Neuronal stem cell (in vitro differentiated cells): ENCODE measurements around the gene EXOC6.

Source experiments
- DNase-seq: peaks from one replicate; pipeline ENCODE4 v3.0.0-alpha.2; 2013; ENCODE audit warnings: low spot score
- H2AFZ ChIP-seq: one replicate; pipeline ENCODE4 v1.6.1; 2013; ENCODE audit warnings: mild to moderate bottlenecking, low read length, inconsistent platforms
- H2AK5ac ChIP-seq: 2 replicates; pipeline ENCODE4 v1.6.1; 2013; ENCODE audit warnings: low read depth, mild to moderate bottlenecking, inconsistent platforms, low read length, moderate library complexity, mixed read lengths
- H2BK120ac ChIP-seq: 2 replicates; pipeline ENCODE4 v1.6.1; 2013; ENCODE audit warnings: low read depth, mild to moderate bottlenecking, inconsistent platforms, low read length, moderate library complexity, mixed read lengths
- H2BK12ac ChIP-seq: one replicate; pipeline ENCODE4 v1.6.1; 2013; ENCODE audit warnings: low read length, inconsistent platforms
- H2BK15ac ChIP-seq: 2 replicates; pipeline ENCODE4 v1.6.1; 2013; ENCODE audit warnings: mild to moderate bottlenecking, low read length, inconsistent platforms, mixed read lengths
- H2BK5ac ChIP-seq: one replicate; pipeline ENCODE4 v1.6.1; 2013; ENCODE audit warnings: inconsistent platforms, mild to moderate bottlenecking, low read length, moderate library complexity
- H3K14ac ChIP-seq: one replicate; pipeline ENCODE4 v1.6.1; 2013; ENCODE audit warnings: low read length, inconsistent platforms
- H3K18ac ChIP-seq: 2 replicates; pipeline ENCODE4 v1.6.1; 2013; ENCODE audit warnings: low read length, inconsistent platforms
- H3K23ac ChIP-seq: 2 replicates; pipeline ENCODE4 v1.6.1; 2013; ENCODE audit warnings: low read depth, mild to moderate bottlenecking, mixed read lengths, low read length, inconsistent platforms; ENCODE audit not compliant: poor library complexity
- H3K27ac ChIP-seq: replicated peaks from 3 replicates; pipeline ENCODE4 v1.5.1; 2013; ENCODE audit warnings: low read length, inconsistent platforms
- H3K27me3 ChIP-seq, 3 experiments: 2 replicates each; pipeline ENCODE4 v1.6.1; 2013; ENCODE audit warnings: low read length in 3 of 3, mild to moderate bottlenecking in 2 of 3, inconsistent platforms in 1 of 3, low read depth in 1 of 3, mixed read lengths in 1 of 3, moderate library complexity in 1 of 3; ENCODE audit not compliant: control insufficient read depth in 3 of 3, insufficient read depth in 3 of 3
- H3K36me3 ChIP-seq, 2 donors: replicated peaks in 1 of 2; 2 replicates each; pipeline ENCODE4 v1.6.1; 2013; ENCODE audit warnings: low read length in 2 of 2; ENCODE audit not compliant: control insufficient read depth in 2 of 2, insufficient read depth in 2 of 2
- H3K4ac ChIP-seq: 2 replicates; pipeline ENCODE4 v1.6.1; 2013; ENCODE audit warnings: inconsistent platforms, mild to moderate bottlenecking, low read length, moderate library complexity
- H3K4me1 ChIP-seq, 2 donors: 1 replicate in 1 of 2; 2 replicates in 1 of 2; pipeline ENCODE4 v1.6.1; 2013; ENCODE audit warnings: low read length in 2 of 2, low read depth in 1 of 2; ENCODE audit not compliant: control insufficient read depth in 2 of 2, insufficient read depth in 1 of 2
- H3K4me2 ChIP-seq: one replicate; pipeline ENCODE4 v1.6.1; 2013; ENCODE audit warnings: mild to moderate bottlenecking, low read length, inconsistent platforms; ENCODE audit not compliant: insufficient read depth, poor library complexity, severe bottlenecking
- H3K4me3 ChIP-seq, 2 donors: 2 replicates each; pipeline ENCODE4 v1.5.1; 2013; ENCODE audit warnings: low read length in 2 of 2, mild to moderate bottlenecking in 2 of 2, inconsistent platforms in 1 of 2, moderate library complexity in 1 of 2
- H3K79me1 ChIP-seq: one replicate; pipeline ENCODE4 v1.6.1; 2013; ENCODE audit warnings: low read depth, mild to moderate bottlenecking, inconsistent platforms, low read length, moderate library complexity
- H3K9ac ChIP-seq: one replicate; pipeline ENCODE4 v1.6.1; 2013; ENCODE audit warnings: mild to moderate bottlenecking, low read depth, low read length, inconsistent platforms; ENCODE audit not compliant: poor library complexity
- H3K9me3 ChIP-seq, 2 donors: replicated peaks in 1 of 2; 2 replicates each; pipeline versions ENCODE3 to v1.6.1; 2013; ENCODE audit warnings: low read length in 2 of 2, mild to moderate bottlenecking in 2 of 2, inconsistent platforms in 1 of 2, low read depth in 1 of 2, mixed read lengths in 1 of 2, moderate library complexity in 1 of 2; ENCODE audit not compliant: control insufficient read depth in 2 of 2, insufficient read depth in 1 of 2
- H4K8ac ChIP-seq: one replicate; pipeline ENCODE4 v1.6.1; 2013; ENCODE audit warnings: low read depth, mild to moderate bottlenecking, inconsistent platforms, low read length, moderate library complexity
- H4K91ac ChIP-seq: one replicate; pipeline ENCODE4 v1.6.1; 2013; ENCODE audit warnings: low read length, low read depth, mild to moderate bottlenecking, inconsistent platforms; ENCODE audit not compliant: poor library complexity
- WGBS, 2 donors: extraction: QIAGEN DNeasy Blood & Tissue Kit; methylation state at CpG; one replicate each; pipeline ENCODE4 v1.1.7; 2013; ENCODE audit warnings: missing lambda C conversion rate in 2 of 2, mixed read lengths in 1 of 2; ENCODE audit not compliant: insufficient read length in 2 of 2, insufficient replicate concordance in 1 of 2; ENCODE audit errors: extremely low coverage in 2 of 2; 5-methylcytosine and 5-hydroxymethylcytosine counted together

The EXOC6 gene

GRCh38 chr10:92847202-92847864 is 987 bp upstream of the EXOC6 start:
- Histone ChIP-seq H4K8ac (no peak overlapping the region), H3K23ac (no peak overlapping the region), H2BK15ac (no peak overlapping the region), H3K4me2 (no peak overlapping the region), H2BK5ac (no peak overlapping the region), H2AFZ (peak overlapping the region; percentile 100), H3K36me3 (no peaks in the 10 kb centered on the region), H3K9ac (no peak overlapping the region), H3K4me3 (no peak overlapping the region), H2BK120ac (no peak overlapping the region), H2AK5ac (no peak overlapping the region), H3K4me1 (peaks cover 2 to 8% of the 10 kb centered on the region in 2 donors), H3K9me3 (peaks cover 0 to 14% of the 10 kb centered on the region in 2 donors), H4K91ac (no peak overlapping the region), H3K4ac (no peak overlapping the region), H3K27ac (no peak overlapping the region), H3K14ac (no peak overlapping the region), H3K79me1 (peaks cover 2% of the 10 kb centered on the region), H3K18ac (no peak overlapping the region), H3K27me3 (no peaks in the 10 kb centered on the region), H2BK12ac (no peak overlapping the region)
- no peak for DNase-seq
- WGBS, 2 donors: no CpG with 5 or more reads among the region's 4 CpGs

- H3K36me3 ChIP-seq: no peaks in the 10 kb centered on the region
- H2BK120ac ChIP-seq: no peak overlapping the region
- H4K8ac ChIP-seq: no peak overlapping the region
- H2AK5ac ChIP-seq: no peak overlapping the region
- no peak overlapping the region for H3K14ac ChIP-seq
- peak overlapping the region; percentile 75 to 88 for H3K4me3 ChIP-seq
- H3K9ac ChIP-seq: peak overlapping the region; percentile 21
- no peak for DNase-seq
- no peaks in the 10 kb centered on the region for H3K27me3 ChIP-seq
- peak overlapping the region; percentile 100 for H2AFZ ChIP-seq
- H2BK15ac ChIP-seq: no peak overlapping the region
- peak overlapping the region; percentile 96 for H3K18ac ChIP-seq
- H3K4ac ChIP-seq: no peak overlapping the region
- no peak overlapping the region for H4K91ac ChIP-seq
- WGBS, 2 donors: no CpG with 5 or more reads among the region's 32 CpGs
- H2BK12ac ChIP-seq: no peak overlapping the region
- H3K9me3 ChIP-seq: peaks cover 0 to 14% of the 10 kb centered on the region in 2 donors
- H3K23ac ChIP-seq: no peak overlapping the region
- peaks cover 2% of the 10 kb centered on the region for H3K79me1 ChIP-seq
- peak overlapping the region; percentile 94 for H2BK5ac ChIP-seq
- H3K4me2 ChIP-seq: peak overlapping the region; percentile 56
- no peak overlapping the region for H3K27ac ChIP-seq
- peaks cover 2 to 8% of the 10 kb centered on the region in 2 donors for H3K4me1 ChIP-seq
Observed at GRCh38 chr10:92848037-92848440, 281 bp upstream of the EXOC6 start.

GRCh38 chr10:92849234-92849525 is 860 bp downstream of the EXOC6 start:
- Histone ChIP-seq H3K27ac (no peak overlapping the region), H4K91ac (no peak overlapping the region)

GRCh38 chr10:92849576-92850090 is 1.3 kb downstream of the EXOC6 start:
- Histone ChIP-seq H3K27me3 (no peaks in the 10 kb centered on the region), H3K79me1 (peaks cover 2% of the 10 kb centered on the region), H3K4me2 (no peak overlapping the region), H2BK12ac (no peak overlapping the region), H3K27ac (no peak overlapping the region), H3K14ac (no peak overlapping the region), H3K9me3 (peaks cover 0 to 14% of the 10 kb centered on the region in 2 donors), H2BK5ac (no peak overlapping the region), H3K23ac (no peak overlapping the region), H2AK5ac (no peak overlapping the region), H2BK120ac (no peak overlapping the region), H3K4me1 (peaks cover 2 to 8% of the 10 kb centered on the region in 2 donors), H2BK15ac (no peak overlapping the region), H3K18ac (no peak overlapping the region), H4K8ac (no peak overlapping the region), H3K4me3 (peak overlapping the region in 1 of 2 donors; percentile 88), H3K36me3 (no peaks in the 10 kb centered on the region), H3K9ac (no peak overlapping the region), H4K91ac (no peak overlapping the region), H3K4ac (no peak overlapping the region), H2AFZ (peak overlapping the region; percentile 100)
- DNase-seq: no peak
- no CpG with 5 or more reads among the region's 2 CpGs for WGBS, 2 donors

More at GRCh38 chr10:92849234-92849525, 860 bp downstream of the EXOC6 start:
- Histone ChIP-seq H3K4me3 (peak overlapping the region; percentile 88 to 96), H3K36me3 (no peaks in the 10 kb centered on the region), H3K4ac (no peak overlapping the region), H3K23ac (no peak overlapping the region), H2BK12ac (no peak overlapping the region), H2BK120ac (no peak overlapping the region), H2BK5ac (peak overlapping the region; percentile 94), H3K14ac (peak overlapping the region; percentile 89), H2BK15ac (no peak overlapping the region), H3K9me3 (peaks cover 0 to 14% of the 10 kb centered on the region in 2 donors), H3K4me1 (peaks cover 2 to 8% of the 10 kb centered on the region in 2 donors), H3K4me2 (peak overlapping the region; percentile 88), H2AK5ac (no peak overlapping the region), H3K27me3 (no peaks in the 10 kb centered on the region), H3K79me1 (peaks cover 2% of the 10 kb centered on the region), H3K9ac (peak overlapping the region; percentile 94), H3K18ac (peak overlapping the region; percentile 96), H4K8ac (no peak overlapping the region), H2AFZ (peak overlapping the region; percentile 100)
- no peak for DNase-seq
- WGBS, 2 donors: no CpG with 5 or more reads among the region's 7 CpGs
